ENCODE data around the gene METTL25B.

METTL25B gene

GRCh38 chr1:156725683-156726280, 2.5 kb upstream of the METTL25B start:
- TF ChIP-seq GATA2 (IDR thresholded peaks at IDR 0.05; ENCODE audit: low read depth, low read length) (no peak), GATA3 (IDR thresholded peaks at IDR 0.05; ENCODE audit: low read depth, low read length) (no peak)

GRCh38 chr1:156726549-156727226, 1.6 kb upstream of the METTL25B start:
- TF ChIP-seq GATA2 (IDR thresholded peaks at IDR 0.05; ENCODE audit: low read depth, low read length), result no peak
- no peak for TF ChIP-seq GATA3 (IDR thresholded peaks at IDR 0.05; ENCODE audit: low read depth, low read length)

- TF ChIP-seq GATA3 (IDR thresholded peaks at IDR 0.05; ENCODE audit: low read depth, low read length) (no peak), GATA2 (IDR thresholded peaks at IDR 0.05; ENCODE audit: low read depth, low read length) (no peak)
These were observed 777 bp upstream of the METTL25B start for GRCh38 chr1:156727492-156727891.

GRCh38 chr1:156728599-156729462, 562 bp downstream of the METTL25B start, which contains the start of gene ISG20L2:
Gene ISG20L2 (minus strand): TSS chr1:156728766. CDS start chr1:156727652, 1,114 bp downstream.
- no peak for TF ChIP-seq GATA3 (IDR thresholded peaks at IDR 0.05; ENCODE audit: low read depth, low read length)
- no peak for TF ChIP-seq GATA2 (IDR thresholded peaks at IDR 0.05; ENCODE audit: low read depth, low read length)

GRCh38 chr1:156733989-156734584, 5.8 kb downstream of the METTL25B start:
- no peak for TF ChIP-seq GATA3 (IDR thresholded peaks at IDR 0.05; ENCODE audit: low read depth, low read length)
- no peak for TF ChIP-seq GATA2 (IDR thresholded peaks at IDR 0.05; ENCODE audit: low read depth, low read length)

- no peak for TF ChIP-seq GATA3 (IDR thresholded peaks at IDR 0.05; ENCODE audit: low read depth, low read length)
- no peak for TF ChIP-seq GATA2 (IDR thresholded peaks at IDR 0.05; ENCODE audit: low read depth, low read length)
These were observed 10.1 kb downstream of the METTL25B start for GRCh38 chr1:156738407-156738806.

- TF ChIP-seq GATA3 (IDR thresholded peaks at IDR 0.05; ENCODE audit: low read depth, low read length), result no peak
- TF ChIP-seq GATA2 (IDR thresholded peaks at IDR 0.05; ENCODE audit: low read depth, low read length), result no peak
These were observed 10.6 kb downstream of the METTL25B start for GRCh38 chr1:156738916-156739315.

- TF ChIP-seq GATA2 (IDR thresholded peaks at IDR 0.05; ENCODE audit: low read depth, low read length), result no peak
- no peak for TF ChIP-seq GATA3 (IDR thresholded peaks at IDR 0.05; ENCODE audit: low read depth, low read length)
These were observed 12.0 kb downstream of the METTL25B start for GRCh38 chr1:156740237-156740740.

GRCh38 chr1:156740741-156741480, 12.6 kb downstream of the METTL25B start, which contains the start of gene MRPL24:
Gene MRPL24 (minus strand): TSS chr1:156741088. CDS start chr1:156738704, 2,384 bp downstream.
- TF ChIP-seq GATA3 (IDR thresholded peaks at IDR 0.05; ENCODE audit: low read depth, low read length), result no peak
- TF ChIP-seq GATA2 (IDR thresholded peaks at IDR 0.05; ENCODE audit: low read depth, low read length), result no peak

- TF ChIP-seq GATA3 (IDR thresholded peaks at IDR 0.05; ENCODE audit: low read depth, low read length) (no peak), GATA2 (IDR thresholded peaks at IDR 0.05; ENCODE audit: low read depth, low read length) (no peak)
These were observed 13.3 kb downstream of the METTL25B start for GRCh38 chr1:156741481-156741983.

GRCh38 chr1:156742017-156742416, 13.7 kb downstream of the METTL25B start:
- no peak for TF ChIP-seq GATA2 (IDR thresholded peaks at IDR 0.05; ENCODE audit: low read depth, low read length)
- TF ChIP-seq GATA3 (IDR thresholded peaks at IDR 0.05; ENCODE audit: low read depth, low read length), result no peak

GRCh38 chr1:156742801-156743200, 14.5 kb downstream of the METTL25B start:
- TF ChIP-seq GATA3 (IDR thresholded peaks at IDR 0.05; ENCODE audit: low read depth, low read length) (no peak), GATA2 (IDR thresholded peaks at IDR 0.05; ENCODE audit: low read depth, low read length) (no peak)

Data from SH-SY5Y (cell line).